Measurements from ENCODE around the gene RNF212.

RNF212 gene

DNA sequence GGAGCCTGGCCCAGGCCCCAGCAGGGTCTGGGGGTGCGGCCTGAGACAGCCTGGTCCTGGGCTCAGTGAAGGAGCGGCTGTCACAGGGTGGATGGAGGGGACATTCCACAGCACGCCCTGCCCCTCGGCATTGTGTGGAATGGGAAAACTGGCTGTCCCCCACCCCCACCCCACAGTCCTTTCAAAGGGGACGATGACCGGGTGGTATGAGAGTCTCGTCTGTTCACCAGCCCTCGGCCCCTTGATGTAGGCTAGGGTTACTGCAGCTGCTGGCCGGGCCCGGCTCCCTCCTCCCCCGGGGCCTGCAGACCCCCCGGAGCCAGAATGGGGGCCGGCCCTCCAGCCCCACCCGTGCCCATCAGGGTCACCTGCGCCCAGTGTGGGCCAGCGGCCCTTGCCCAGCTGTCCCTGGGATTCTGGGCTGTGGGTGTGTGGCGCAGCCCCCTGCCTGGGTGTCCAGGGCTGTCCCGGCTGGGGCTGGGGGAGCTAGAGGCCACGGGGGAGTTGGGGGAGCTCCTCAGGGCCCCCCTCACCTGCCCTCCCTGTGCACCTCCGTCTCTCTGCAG, 90.2 kb downstream of the RNF212 start:
- in situ Hi-C loops (cut with HindIII; ENCODE audit: low sequenced_read_pairs), result no loop called here

GRCh38 chr4:1022739-1023066, 90.7 kb downstream of the RNF212 start:
- in situ Hi-C loops (cut with HindIII; ENCODE audit: low sequenced_read_pairs), result no loop called here

DNA sequence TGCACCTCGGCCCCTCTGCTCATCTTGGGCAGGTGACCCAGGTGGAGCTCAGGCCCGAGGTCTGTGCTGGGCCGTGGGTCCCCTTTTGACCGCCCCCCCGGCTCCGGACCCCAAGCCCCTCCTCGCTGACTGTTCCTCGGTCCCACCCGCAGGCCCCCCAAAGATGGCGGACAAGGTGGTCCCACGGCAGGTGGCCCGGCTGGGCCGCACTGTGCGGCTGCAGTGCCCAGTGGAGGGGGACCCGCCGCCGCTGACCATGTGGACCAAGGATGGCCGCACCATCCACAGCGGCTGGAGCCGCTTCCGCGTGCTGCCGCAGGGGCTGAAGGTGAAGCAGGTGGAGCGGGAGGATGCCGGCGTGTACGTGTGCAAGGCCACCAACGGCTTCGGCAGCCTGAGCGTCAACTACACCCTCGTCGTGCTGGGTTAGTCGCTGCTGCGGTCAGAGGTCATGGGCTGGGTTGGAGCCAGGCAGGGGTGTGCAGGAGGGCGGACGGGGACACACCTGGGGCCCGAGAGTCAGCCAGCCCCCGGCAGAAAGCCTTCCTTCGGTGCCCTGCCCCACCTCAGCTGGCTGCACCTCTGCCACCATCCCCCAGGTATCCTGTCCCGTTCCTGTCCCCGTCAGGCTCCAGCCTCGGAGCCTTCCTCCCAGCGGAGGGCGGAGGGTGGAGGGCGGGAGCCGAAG, 91.2 kb downstream of the RNF212 start:
- in situ Hi-C loops (cut with HindIII; ENCODE audit: low sequenced_read_pairs), result no loop called here
